ENCODE results near the gene CFAP47. TPM values are rescaled to one million over a fixed set of nuclear protein-coding genes. Genes with fewer than 3 reads are reported as not detected.
"Not testable (repeated sequence)": the region's sequence is repeated elsewhere in the genome, so short reads cannot be mapped to it uniquely, and the experiment has no call there.

The CFAP47 gene
- total RNA-seq, 5 donors from 2014 or later (not counting 1 experiment from before 2014, with no cell fraction given), result not detected

DNA sequence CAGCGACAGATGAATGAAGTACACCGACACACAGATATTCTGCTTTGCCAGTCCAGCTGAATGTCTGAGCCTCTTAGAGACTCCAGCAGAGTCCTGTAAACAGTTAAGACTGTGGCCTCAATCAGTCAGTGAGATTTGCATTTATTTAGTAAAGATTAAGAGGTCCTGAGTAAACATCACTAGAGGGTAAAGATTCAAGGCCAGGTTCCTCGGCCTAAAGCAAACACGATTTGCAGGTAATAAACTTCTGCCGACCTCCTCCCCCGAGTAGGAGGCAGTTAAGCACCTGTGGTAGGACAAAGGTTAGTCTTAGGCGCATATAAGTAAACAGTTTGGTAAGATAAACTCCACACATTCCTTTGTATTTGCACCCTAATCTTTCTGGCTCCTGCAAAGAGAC, 99.6 kb downstream of the CFAP47 start:
- Histone ChIP-seq H3K4me3 (ENCODE audit: control insufficient read depth in 1 of 2, extremely low read depth in 1 of 2, low read length in 1 of 2) (no peak overlapping the region), H3K36me3 (ENCODE audit: control insufficient read depth in 2 of 2, extremely low read depth in 1 of 2, insufficient read depth in 1 of 2, low read length in 1 of 2) (no peaks in the 10 kb centered on the region), H3K27ac (ENCODE audit: low read length) (no peak overlapping the region), H3K4me1 (ENCODE audit: control insufficient read depth in 1 of 2, extremely low read depth in 1 of 2, insufficient read depth in 2 of 2, low read length in 2 of 2) (no peaks in the 10 kb centered on the region), H3K9me3 (no peaks in the 10 kb centered on the region), H3K27me3 (replicated peaks in 1 of 2; ENCODE audit: control insufficient read depth in 2 of 2, extremely low read depth in 1 of 2, insufficient read depth in 2 of 2, low read length in 1 of 2) (no peaks in the 10 kb centered on the region)
- CTCF ChIA-PET, result no interaction called here
- Mint-ChIP-seq H3K27me3 (no peaks in the 10 kb centered on the region), H3K27ac (no peak overlapping the region), H3K4me3 (no peak overlapping the region), H3K9me3 (peaks cover 2 to 19% (median 10%) of the 10 kb centered on the region in 3 donors), H3K4me1 (no peaks in the 10 kb centered on the region), H3K36me3 (no peaks in the 10 kb centered on the region)
- ATAC-seq (replicated peaks in 1 of 4) (no peak), DNase-seq (no peak)
- POLR2A ChIA-PET, result no interaction called here
- no CpG with 5 or more reads among the region's 7 CpGs for WGBS (ENCODE audit: insufficient coverage)

DNA sequence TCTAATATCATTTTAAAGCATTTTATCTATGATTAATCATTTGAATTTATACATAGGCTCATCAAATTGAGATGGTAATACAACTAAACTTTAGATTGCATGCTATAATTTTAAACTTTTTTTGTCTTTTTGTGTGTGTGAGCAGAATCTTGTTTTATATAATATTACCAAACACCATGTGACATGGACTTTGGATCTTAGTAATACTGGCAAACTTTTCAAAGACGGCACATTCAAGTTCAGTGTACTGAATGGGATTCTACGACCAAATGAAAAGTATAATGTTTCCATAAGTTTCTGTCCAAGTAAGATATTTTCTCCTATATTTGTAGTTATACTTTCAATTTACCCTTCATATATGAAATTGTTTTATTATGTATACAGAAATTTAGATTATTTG, 116.0 kb downstream of the CFAP47 start:
- Mint-ChIP-seq H3K4me1 (no peaks in the 10 kb centered on the region), H3K27me3 (no peaks in the 10 kb centered on the region), H3K36me3 (no peaks in the 10 kb centered on the region), H3K4me3 (no peak overlapping the region), H3K9me3 (no peaks in the 10 kb centered on the region), H3K27ac (no peak overlapping the region)
- Histone ChIP-seq H3K27ac (ENCODE audit: low read length) (no peak overlapping the region), H3K4me1 (ENCODE audit: control insufficient read depth in 1 of 2, extremely low read depth in 1 of 2, insufficient read depth in 2 of 2, low read length in 2 of 2) (no peaks in the 10 kb centered on the region), H3K27me3 (replicated peaks in 1 of 2; ENCODE audit: control insufficient read depth in 2 of 2, extremely low read depth in 1 of 2, insufficient read depth in 2 of 2, low read length in 1 of 2) (no peaks in the 10 kb centered on the region), H3K36me3 (ENCODE audit: control insufficient read depth in 2 of 2, extremely low read depth in 1 of 2, insufficient read depth in 1 of 2, low read length in 1 of 2) (no peaks in the 10 kb centered on the region), H3K9me3 (no peaks in the 10 kb centered on the region), H3K4me3 (ENCODE audit: control insufficient read depth in 1 of 2, extremely low read depth in 1 of 2, low read length in 1 of 2) (no peak overlapping the region)
- ChIA-PET CTCF (no interaction called here), POLR2A (no interaction called here)
- no peak for ATAC-seq (replicated peaks in 1 of 4)
- DNase-seq, result no peak
- no CpG with 5 or more reads among the region's 2 CpGs for WGBS (ENCODE audit: insufficient coverage)

DNA sequence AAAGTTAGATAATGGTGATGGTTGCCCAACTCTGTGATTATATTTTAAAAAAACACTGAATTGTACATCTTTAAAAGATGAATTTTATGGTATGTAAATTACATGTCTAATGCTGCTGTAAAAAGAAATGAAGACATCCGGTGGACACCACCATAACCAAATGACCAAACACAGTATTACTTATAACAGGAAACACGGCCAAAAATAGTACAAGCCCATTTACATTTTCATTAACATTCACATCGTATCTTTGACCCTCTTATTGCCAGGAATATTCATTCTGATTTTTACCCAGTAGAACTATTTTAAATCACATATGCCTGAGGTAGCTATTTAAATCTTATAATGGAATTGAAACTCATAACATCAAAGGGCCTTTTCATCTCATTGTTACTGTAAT, 143.2 kb downstream of the CFAP47 start:
- Mint-ChIP-seq H3K27me3 (peaks cover 0 to 7% of the 10 kb centered on the region in 2 donors), H3K9me3 (peaks cover 0 to 7% (median 0%) of the 10 kb centered on the region in 3 donors), H3K4me3 (no peak overlapping the region), H3K4me1 (no peaks in the 10 kb centered on the region), H3K27ac (no peak overlapping the region), H3K36me3 (no peaks in the 10 kb centered on the region)
- WGBS (ENCODE audit: insufficient coverage), result no CpG with 5 or more reads among the region's 3 CpGs
- DNase-seq (no peak), ATAC-seq (replicated peaks in 1 of 4) (no peak)
- CTCF ChIA-PET, result no interaction called here
- POLR2A ChIA-PET, result no interaction called here
- Histone ChIP-seq H3K27me3 (replicated peaks in 1 of 2; ENCODE audit: control insufficient read depth in 2 of 2, extremely low read depth in 1 of 2, insufficient read depth in 2 of 2, low read length in 1 of 2) (no peaks in the 10 kb centered on the region), H3K4me1 (ENCODE audit: control insufficient read depth in 1 of 2, extremely low read depth in 1 of 2, insufficient read depth in 2 of 2, low read length in 2 of 2) (no peaks in the 10 kb centered on the region), H3K36me3 (ENCODE audit: control insufficient read depth in 2 of 2, extremely low read depth in 1 of 2, insufficient read depth in 1 of 2, low read length in 1 of 2) (no peaks in the 10 kb centered on the region), H3K4me3 (ENCODE audit: control insufficient read depth in 1 of 2, extremely low read depth in 1 of 2, low read length in 1 of 2) (no peak overlapping the region), H3K9me3 (no peaks in the 10 kb centered on the region), H3K27ac (ENCODE audit: low read length) (no peak overlapping the region)

DNA sequence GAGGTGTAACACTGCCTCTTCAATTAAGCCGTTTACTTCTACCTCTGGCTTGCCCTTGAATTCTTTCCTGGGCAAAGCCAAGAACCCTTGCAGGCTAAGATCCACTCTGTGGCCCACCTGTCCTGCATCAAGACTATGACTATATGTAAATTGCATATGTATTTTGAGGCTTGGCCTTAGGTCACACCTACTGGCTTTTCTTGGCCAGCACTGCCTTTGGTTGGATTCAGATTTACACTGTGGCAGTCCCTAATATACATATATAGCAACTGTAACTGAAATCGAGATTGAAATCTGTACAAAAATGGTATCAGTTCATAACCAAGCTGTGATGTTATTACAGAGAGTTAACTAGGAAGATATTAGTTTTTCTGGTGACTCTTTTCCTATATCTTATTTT, 151.5 kb downstream of the CFAP47 start:
- no peak overlapping the region for H3K27ac Mint-ChIP-seq
- H3K27me3 Mint-ChIP-seq, result no peaks in the 10 kb centered on the region
- H3K4me3 ChIP-seq (ENCODE audit: control insufficient read depth in 1 of 2, extremely low read depth in 1 of 2, low read length in 1 of 2), result no peak overlapping the region
- H3K4me3 Mint-ChIP-seq, result no peak overlapping the region
- no peaks in the 10 kb centered on the region for H3K36me3 ChIP-seq (ENCODE audit: control insufficient read depth in 2 of 2, extremely low read depth in 1 of 2, insufficient read depth in 1 of 2, low read length in 1 of 2)
- no peaks in the 10 kb centered on the region for H3K4me1 ChIP-seq (ENCODE audit: control insufficient read depth in 1 of 2, extremely low read depth in 1 of 2, insufficient read depth in 2 of 2, low read length in 2 of 2)
- WGBS (ENCODE audit: insufficient coverage), result no CpG with 5 or more reads among the region's 2 CpGs
- H3K9me3 ChIP-seq, result no peaks in the 10 kb centered on the region
- ATAC-seq (replicated peaks in 1 of 4) (no peak), DNase-seq (no peak)
- ChIA-PET POLR2A (no interaction called here), CTCF (no interaction called here)
- H3K27me3 ChIP-seq (replicated peaks in 1 of 2; ENCODE audit: control insufficient read depth in 2 of 2, extremely low read depth in 1 of 2, insufficient read depth in 2 of 2, low read length in 1 of 2), result no peaks in the 10 kb centered on the region
- H3K27ac ChIP-seq (ENCODE audit: low read length), result no peak overlapping the region
- H3K4me1 Mint-ChIP-seq, result no peaks in the 10 kb centered on the region
- H3K36me3 Mint-ChIP-seq, result no peaks in the 10 kb centered on the region
- H3K9me3 Mint-ChIP-seq, result peaks cover 0 to 7% (median 0%) of the 10 kb centered on the region in 3 donors

DNA sequence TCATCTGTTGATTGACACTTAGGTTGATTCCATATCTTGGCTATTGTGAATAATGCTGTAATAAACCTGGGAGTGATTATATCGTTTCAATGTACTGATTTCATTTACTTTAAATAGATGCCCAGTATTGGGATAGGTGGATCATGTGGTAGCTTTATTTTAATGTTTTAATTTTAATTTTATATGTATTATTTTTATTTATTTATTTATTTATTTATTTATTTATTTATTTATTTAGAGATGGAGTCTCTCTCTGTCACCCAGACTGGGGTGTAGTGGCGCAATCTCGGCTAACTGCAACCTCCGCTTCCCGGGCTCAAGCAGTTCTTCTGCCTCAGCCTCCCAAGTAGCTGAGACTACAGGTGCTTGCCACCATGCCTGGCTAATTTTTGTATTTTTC, 155.5 kb downstream of the CFAP47 start:
- H3K4me3 ChIP-seq (ENCODE audit: control insufficient read depth in 1 of 2, extremely low read depth in 1 of 2, low read length in 1 of 2); ATAC-seq (replicated peaks in 1 of 4); POLR2A ChIA-PET; H3K36me3 Mint-ChIP-seq; H3K9me3 Mint-ChIP-seq; H3K27me3 Mint-ChIP-seq; H3K4me1 ChIP-seq (ENCODE audit: control insufficient read depth in 1 of 2, extremely low read depth in 1 of 2, insufficient read depth in 2 of 2, low read length in 2 of 2); H3K27ac ChIP-seq (ENCODE audit: low read length); H3K4me1 Mint-ChIP-seq; H3K9me3 ChIP-seq; H3K27ac Mint-ChIP-seq; H3K4me3 Mint-ChIP-seq; DNase-seq; CTCF ChIA-PET; H3K27me3 ChIP-seq (replicated peaks in 1 of 2; ENCODE audit: control insufficient read depth in 2 of 2, extremely low read depth in 1 of 2, insufficient read depth in 2 of 2, low read length in 1 of 2); H3K36me3 ChIP-seq (ENCODE audit: control insufficient read depth in 2 of 2, extremely low read depth in 1 of 2, insufficient read depth in 1 of 2, low read length in 1 of 2): not testable (repeated sequence)
- no CpG with 5 or more reads among the region's 5 CpGs for WGBS (ENCODE audit: insufficient coverage)

DNA sequence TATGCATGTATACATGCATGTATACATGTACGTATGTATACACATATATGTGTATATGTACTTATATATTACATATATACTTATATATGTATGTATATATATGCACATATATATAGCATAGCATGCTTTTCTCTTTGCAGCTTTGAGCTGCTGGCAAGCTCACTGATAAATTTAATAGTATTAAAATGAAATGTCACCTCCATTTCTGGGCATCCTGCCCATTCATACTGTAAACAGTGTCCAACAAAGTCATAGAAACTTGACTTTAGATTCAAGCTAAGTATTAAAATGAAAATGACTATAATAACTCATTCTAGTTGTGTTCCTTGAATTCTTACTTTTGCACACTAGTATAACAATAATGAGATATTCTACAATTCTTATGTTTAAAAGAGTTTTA, 163.7 kb downstream of the CFAP47 start:
- no peak for DNase-seq
- Mint-ChIP-seq H3K36me3 (no peaks in the 10 kb centered on the region), H3K9me3 (peaks cover 0 to 6% (median 3%) of the 10 kb centered on the region in 3 donors), H3K4me3 (no peak overlapping the region), H3K4me1 (no peaks in the 10 kb centered on the region), H3K27ac (no peak overlapping the region), H3K27me3 (peaks cover 0 to 3% of the 10 kb centered on the region in 2 donors)
- H3K4me1 ChIP-seq (ENCODE audit: control insufficient read depth in 1 of 2, extremely low read depth in 1 of 2, insufficient read depth in 2 of 2, low read length in 2 of 2), result no peaks in the 10 kb centered on the region
- no CpG with 5 or more reads among the region's 1 CpG for WGBS (ENCODE audit: insufficient coverage)
- H3K27me3 ChIP-seq (replicated peaks in 1 of 2; ENCODE audit: control insufficient read depth in 2 of 2, extremely low read depth in 1 of 2, insufficient read depth in 2 of 2, low read length in 1 of 2), result no peaks in the 10 kb centered on the region
- ATAC-seq (replicated peaks in 1 of 4), result no peak
- H3K36me3 ChIP-seq (ENCODE audit: control insufficient read depth in 2 of 2, extremely low read depth in 1 of 2, insufficient read depth in 1 of 2, low read length in 1 of 2), result no peaks in the 10 kb centered on the region
- no peak overlapping the region for H3K4me3 ChIP-seq (ENCODE audit: control insufficient read depth in 1 of 2, extremely low read depth in 1 of 2, low read length in 1 of 2)
- H3K27ac ChIP-seq (ENCODE audit: low read length), result no peak overlapping the region
- no peaks in the 10 kb centered on the region for H3K9me3 ChIP-seq
- CTCF ChIA-PET, result no interaction called here
- POLR2A ChIA-PET, result no interaction called here

DNA sequence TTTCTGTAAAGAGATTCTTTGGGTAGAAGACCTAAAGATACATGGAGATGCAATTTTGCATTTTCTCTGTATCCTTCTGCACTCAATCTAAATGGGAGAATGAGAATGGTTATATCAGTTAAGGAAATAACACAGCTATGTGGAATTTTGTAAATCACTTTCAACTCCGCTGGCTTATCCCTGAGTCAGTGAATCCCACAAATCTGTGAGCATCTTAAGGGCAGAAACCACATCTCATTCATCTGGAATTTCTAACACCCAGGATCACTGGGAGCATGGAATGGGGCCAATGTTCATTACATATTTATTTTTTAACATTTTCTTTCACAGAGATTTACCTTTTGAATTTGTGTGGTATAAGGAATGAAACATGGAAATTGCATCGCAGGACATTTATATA, 167.8 kb downstream of the CFAP47 start:
- Histone ChIP-seq H3K27me3 (replicated peaks in 1 of 2; ENCODE audit: control insufficient read depth in 2 of 2, extremely low read depth in 1 of 2, insufficient read depth in 2 of 2, low read length in 1 of 2) (no peaks in the 10 kb centered on the region), H3K4me3 (ENCODE audit: control insufficient read depth in 1 of 2, extremely low read depth in 1 of 2, low read length in 1 of 2) (no peak overlapping the region), H3K9me3 (no peaks in the 10 kb centered on the region), H3K36me3 (ENCODE audit: control insufficient read depth in 2 of 2, extremely low read depth in 1 of 2, insufficient read depth in 1 of 2, low read length in 1 of 2) (no peaks in the 10 kb centered on the region), H3K4me1 (ENCODE audit: control insufficient read depth in 1 of 2, extremely low read depth in 1 of 2, insufficient read depth in 2 of 2, low read length in 2 of 2) (no peaks in the 10 kb centered on the region), H3K27ac (ENCODE audit: low read length) (no peak overlapping the region)
- H3K27me3 Mint-ChIP-seq, result peaks cover 0 to 3% of the 10 kb centered on the region in 2 donors
- CTCF ChIA-PET, result no interaction called here
- DNase-seq (no peak), ATAC-seq (replicated peaks in 1 of 4) (no peak)
- H3K36me3 Mint-ChIP-seq, result no peaks in the 10 kb centered on the region
- WGBS (ENCODE audit: insufficient coverage), result no CpG with 5 or more reads among the region's 2 CpGs
- peaks cover 0 to 3% (median 0%) of the 10 kb centered on the region in 3 donors for H3K9me3 Mint-ChIP-seq
- no peak overlapping the region for H3K4me3 Mint-ChIP-seq
- POLR2A ChIA-PET, result no interaction called here
- H3K27ac Mint-ChIP-seq, result no peak overlapping the region
- no peaks in the 10 kb centered on the region for H3K4me1 Mint-ChIP-seq

Measured in T-cell (primary cell).